GM18517 (cell line): ENCODE measurements around the gene ARHGAP15.

Experiments used
- ATAC-seq: cut with Tn5 transposase; IDR thresholded peaks from one replicate; pipeline ENCODE4 v1.9.1; 2021; ENCODE audit warnings: mild to moderate bottlenecking, moderate library complexity; ENCODE audit not compliant: unreplicated experiment

ARHGAP15 gene

GRCh38 chr2:143258126-143258892 is 129.1 kb downstream of the ARHGAP15 start:
- no peak for ATAC-seq

- ATAC-seq, result peak; percentile 57
These were observed 130.2 kb downstream of the ARHGAP15 start for GRCh38 chr2:143259368-143259958.

GRCh38 chr2:143261986-143262385 is 132.8 kb downstream of the ARHGAP15 start:
- ATAC-seq, result peak; percentile 70

- ATAC-seq, result no peak
These were observed 133.2 kb downstream of the ARHGAP15 start for GRCh38 chr2:143262389-143262788.

- ATAC-seq, result no peak
These were observed 133.9 kb downstream of the ARHGAP15 start for GRCh38 chr2:143263066-143263625.

- no peak for ATAC-seq
These were observed 135.6 kb downstream of the ARHGAP15 start for GRCh38 chr2:143264851-143265250.

- no peak for ATAC-seq
These were observed 150.5 kb downstream of the ARHGAP15 start for GRCh38 chr2:143279672-143280071.

- no peak for ATAC-seq
These were observed 151.0 kb downstream of the ARHGAP15 start for GRCh38 chr2:143280097-143280757.

- no peak for ATAC-seq
These were observed 153.5 kb downstream of the ARHGAP15 start for GRCh38 chr2:143282684-143283083.

GRCh38 chr2:143284087-143284675 is 155.0 kb downstream of the ARHGAP15 start:
- peak; percentile 66 for ATAC-seq

GRCh38 chr2:143289025-143289424 is 159.8 kb downstream of the ARHGAP15 start:
- no peak for ATAC-seq

GRCh38 chr2:143290221-143290620 is 161.0 kb downstream of the ARHGAP15 start:
- no peak for ATAC-seq

- ATAC-seq, result no peak
These were observed 164.8 kb downstream of the ARHGAP15 start for GRCh38 chr2:143294068-143294467.

GRCh38 chr2:143296089-143296488 is 166.9 kb downstream of the ARHGAP15 start:
- no peak for ATAC-seq

GRCh38 chr2:143297182-143297581 is 168.0 kb downstream of the ARHGAP15 start:
- no peak for ATAC-seq

GRCh38 chr2:143300536-143300935 is 171.3 kb downstream of the ARHGAP15 start:
- ATAC-seq, result no peak

- no peak for ATAC-seq
These were observed 182.2 kb downstream of the ARHGAP15 start for GRCh38 chr2:143311426-143311825.

GRCh38 chr2:143312441-143312840 is 183.2 kb downstream of the ARHGAP15 start:
- no peak for ATAC-seq

- ATAC-seq, result no peak
These were observed 184.6 kb downstream of the ARHGAP15 start for GRCh38 chr2:143313861-143314260.

- ATAC-seq, result no peak
These were observed 192.8 kb downstream of the ARHGAP15 start for GRCh38 chr2:143321994-143322393.

GRCh38 chr2:143329288-143329687 is 200.1 kb downstream of the ARHGAP15 start:
- no peak for ATAC-seq
